DOHH2 (cell line): Measurements from ENCODE around the gene PRDM2.

Experiments
- H3F3A ChIP-seq: fragments of 200-600 bp; sonication (generic), shearing (Covaris generic); 2 replicates; pipeline ENCODE4 v1.6.0; 2016; ENCODE audit warnings: antibody characterized with exemption, mild to moderate bottlenecking; ENCODE audit not compliant: control insufficient read depth, insufficient read depth
- H3K27ac ChIP-seq: fragments of 200-600 bp; sonication (generic); 2 replicates; pipeline ENCODE4 v1.5.1; 2014; ENCODE audit warnings: low read depth, mild to moderate bottlenecking, low read length, moderate library complexity
- H3K27me3 ChIP-seq: fragments of 200-600 bp; sonication (generic); 2 replicates; pipeline ENCODE4 v1.6.1; 2014; ENCODE audit warnings: mild to moderate bottlenecking, low read length, mixed read lengths; ENCODE audit not compliant: control insufficient read depth
- H3K36me3 ChIP-seq: fragments of 200-600 bp; sonication (generic); 2 replicates; pipeline ENCODE4 v1.6.1; 2014; ENCODE audit warnings: mild to moderate bottlenecking, low read length, moderate library complexity, mixed read lengths; ENCODE audit not compliant: control insufficient read depth
- H3K4me1 ChIP-seq: fragments of 200-600 bp; sonication (generic); 2 replicates; pipeline ENCODE4 v1.6.1; 2014; ENCODE audit warnings: mild to moderate bottlenecking, low read length, mixed read lengths; ENCODE audit not compliant: control insufficient read depth
- H3K4me2 ChIP-seq: fragments of 200-600 bp; sonication (generic); 2 replicates; pipeline ENCODE4 v1.6.0; 2014; ENCODE audit warnings: mild to moderate bottlenecking, low read length, moderate library complexity
- H3K4me3 ChIP-seq: fragments of 200-600 bp; sonication (generic); 2 replicates; pipeline ENCODE4 v1.5.1; 2014; ENCODE audit warnings: mild to moderate bottlenecking, low read length, mixed read lengths
- H3K79me2 ChIP-seq: fragments of 200-600 bp; sonication (generic); 2 replicates; pipeline ENCODE4 v1.6.1; 2014; ENCODE audit warnings: mild to moderate bottlenecking, low read length, mixed read lengths; ENCODE audit not compliant: control insufficient read depth
- H3K9me2 ChIP-seq: fragments of 200-600 bp; sonication (generic); replicated peaks from 2 replicates; pipeline ENCODE4 v1.6.1; 2014; ENCODE audit warnings: mild to moderate bottlenecking, low read length, mixed read lengths; ENCODE audit not compliant: control insufficient read depth
- H3K9me3 ChIP-seq: fragments of 200-600 bp; sonication (generic); 2 replicates; pipeline ENCODE4 v1.6.1; 2014; ENCODE audit warnings: antibody characterized with exemption, low read length, mixed read lengths; ENCODE audit not compliant: control insufficient read depth, insufficient read depth
- H4K20me1 ChIP-seq: fragments of 200-600 bp; sonication (generic); 2 replicates; pipeline ENCODE4 v1.6.0; 2014; ENCODE audit warnings: low read depth, mild to moderate bottlenecking, antibody characterized with exemption, low read length, moderate library complexity; ENCODE audit not compliant: control insufficient read depth, insufficient read depth
- CTCF ChIP-seq: fragments of 200-600 bp; sonication (generic); IDR thresholded peaks from one replicate; pipeline ENCODE4 v1.5.1; 2014; ENCODE audit warnings: antibody characterized with exemption, mild to moderate bottlenecking, low read depth, low read length; ENCODE audit not compliant: poor library complexity, severe bottlenecking
- EZH2phosphoT487 ChIP-seq: fragments of 200-600 bp; sonication (generic); IDR thresholded peaks from 2 replicates; pipeline ENCODE4 v1.6.1; 2017; ENCODE audit warnings: borderline replicate concordance, mild to moderate bottlenecking, antibody characterized with exemption, low read length, moderate library complexity, mixed read lengths

Gene PRDM2

DNA sequence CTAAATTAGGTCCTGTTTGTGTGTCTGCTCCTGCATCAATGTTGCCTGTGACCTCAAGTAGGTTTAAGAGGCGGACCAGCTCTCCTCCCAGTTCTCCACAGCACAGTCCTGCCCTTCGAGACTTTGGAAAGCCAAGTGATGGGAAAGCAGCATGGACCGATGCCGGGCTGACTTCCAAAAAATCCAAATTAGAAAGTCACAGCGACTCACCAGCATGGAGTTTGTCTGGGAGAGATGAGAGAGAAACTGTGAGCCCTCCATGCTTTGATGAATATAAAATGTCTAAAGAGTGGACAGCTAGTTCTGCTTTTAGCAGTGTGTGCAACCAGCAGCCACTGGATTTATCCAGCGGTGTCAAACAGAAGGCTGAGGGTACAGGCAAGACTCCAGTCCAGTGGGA lies 79.9 kb downstream of the PRDM2 start:
- Histone ChIP-seq H3K4me2 (no peak overlapping the region), H3K79me2 (peaks cover 100% of the 10 kb centered on the region), H3K4me1 (peaks cover 35% of the 10 kb centered on the region), H3K9me2 (no peaks in the 10 kb centered on the region), H3K36me3 (peaks cover 100% of the 10 kb centered on the region), H3K27me3 (no peaks in the 10 kb centered on the region), H3F3A (peaks cover 25% of the 10 kb centered on the region), H3K4me3 (no peak overlapping the region), H3K27ac (no peak overlapping the region), H4K20me1 (peaks cover 60% of the 10 kb centered on the region), H3K9me3 (no peaks in the 10 kb centered on the region)
- TF ChIP-seq EZH2phosphoT487 (no peak), CTCF (no peak)

DNA sequence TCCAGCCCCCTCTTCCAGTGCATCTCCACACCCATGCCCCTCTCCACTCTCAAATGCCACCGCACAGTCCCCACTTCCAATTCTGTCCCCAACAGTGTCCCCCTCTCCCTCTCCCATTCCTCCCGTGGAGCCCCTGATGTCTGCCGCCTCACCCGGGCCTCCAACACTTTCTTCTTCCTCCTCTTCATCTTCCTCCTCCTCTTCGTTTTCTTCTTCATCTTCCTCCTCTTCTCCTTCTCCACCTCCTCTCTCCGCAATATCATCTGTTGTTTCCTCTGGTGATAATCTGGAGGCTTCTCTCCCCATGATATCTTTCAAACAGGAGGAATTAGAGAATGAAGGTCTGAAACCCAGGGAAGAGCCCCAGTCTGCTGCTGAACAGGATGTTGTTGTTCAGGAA lies 80.8 kb downstream of the PRDM2 start:
- H3K4me3 ChIP-seq: no peak overlapping the region
- H4K20me1 ChIP-seq: peaks cover 60% of the 10 kb centered on the region
- H3K27me3 ChIP-seq: no peaks in the 10 kb centered on the region
- peaks cover 27% of the 10 kb centered on the region for H3F3A ChIP-seq
- no peaks in the 10 kb centered on the region for H3K9me2 ChIP-seq
- H3K9me3 ChIP-seq: no peaks in the 10 kb centered on the region
- H3K4me1 ChIP-seq: peaks cover 35% of the 10 kb centered on the region
- no peak overlapping the region for H3K27ac ChIP-seq
- H3K79me2 ChIP-seq: peaks cover 100% of the 10 kb centered on the region
- no peak overlapping the region for H3K4me2 ChIP-seq
- TF ChIP-seq EZH2phosphoT487 (no peak), CTCF (no peak)
- peaks cover 99% of the 10 kb centered on the region for H3K36me3 ChIP-seq

DNA sequence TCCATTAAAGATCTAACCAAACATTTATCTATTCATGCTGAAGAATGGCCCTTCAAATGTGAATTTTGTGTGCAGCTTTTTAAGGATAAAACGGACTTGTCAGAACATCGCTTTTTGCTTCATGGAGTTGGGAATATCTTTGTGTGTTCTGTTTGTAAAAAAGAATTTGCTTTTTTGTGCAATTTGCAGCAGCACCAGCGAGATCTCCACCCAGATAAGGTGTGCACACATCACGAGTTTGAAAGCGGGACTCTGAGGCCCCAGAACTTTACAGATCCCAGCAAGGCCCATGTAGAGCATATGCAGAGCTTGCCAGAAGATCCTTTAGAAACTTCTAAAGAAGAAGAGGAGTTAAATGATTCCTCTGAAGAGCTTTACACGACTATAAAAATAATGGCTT lies 81.2 kb downstream of the PRDM2 start:
- Histone ChIP-seq H3K4me1 (peaks cover 35% of the 10 kb centered on the region), H3K79me2 (peaks cover 100% of the 10 kb centered on the region), H3K36me3 (peaks cover 98% of the 10 kb centered on the region), H3K27ac (no peak overlapping the region), H3K27me3 (no peaks in the 10 kb centered on the region), H3K4me3 (no peak overlapping the region), H4K20me1 (peaks cover 63% of the 10 kb centered on the region), H3F3A (peaks cover 27% of the 10 kb centered on the region), H3K9me3 (no peaks in the 10 kb centered on the region), H3K9me2 (no peaks in the 10 kb centered on the region), H3K4me2 (no peak overlapping the region)
- no peak for TF ChIP-seq EZH2phosphoT487
- no peak for TF ChIP-seq CTCF
